ENCODE data around the gene VENTX. TPM values are rescaled to one million over a fixed set of nuclear protein-coding genes. Genes with fewer than 3 reads are reported as not detected.
A peak's percentile ranks its signal among the peaks of the same experiment; 100 is the strongest.

VENTX gene
- total RNA-seq, 1 experiment from 2014 or later: not detected

DNA sequence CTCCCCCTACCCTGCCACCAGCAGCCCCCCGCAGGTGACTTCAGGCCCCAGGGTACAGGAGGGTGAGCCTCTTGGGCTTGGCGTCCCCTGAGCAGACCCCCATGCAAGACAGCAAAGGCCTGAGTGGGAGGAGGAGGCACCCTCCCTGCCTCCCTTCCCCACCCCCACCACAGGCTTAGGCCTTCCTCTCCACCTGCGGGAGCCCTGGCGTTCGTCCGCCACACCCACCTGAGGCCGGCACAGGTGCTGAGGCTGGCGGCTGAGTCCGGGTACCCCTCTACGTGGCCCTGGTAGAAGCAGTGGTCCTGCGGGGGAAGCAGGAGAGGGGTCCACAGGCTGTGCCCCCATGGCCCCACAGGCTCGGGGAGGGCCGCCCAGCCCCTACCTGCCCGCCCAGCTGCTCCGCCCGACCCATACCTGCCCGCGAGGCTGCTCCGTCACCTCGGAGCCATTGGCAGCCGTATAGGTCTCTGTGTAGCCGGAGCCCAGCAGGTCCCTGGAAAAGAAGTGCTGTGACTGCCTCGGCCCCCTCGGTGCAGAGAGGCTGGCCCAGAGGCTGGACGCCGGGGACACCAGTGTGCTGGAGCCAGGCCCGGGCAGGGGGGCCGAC, 36.0 kb downstream of the VENTX start:
- intact Hi-C loops (cut with micrococcal nuclease; ENCODE audit: unreplicated experiment): no loop called here
- BruUV-seq (replicated peaks): no TSS peak

DNA sequence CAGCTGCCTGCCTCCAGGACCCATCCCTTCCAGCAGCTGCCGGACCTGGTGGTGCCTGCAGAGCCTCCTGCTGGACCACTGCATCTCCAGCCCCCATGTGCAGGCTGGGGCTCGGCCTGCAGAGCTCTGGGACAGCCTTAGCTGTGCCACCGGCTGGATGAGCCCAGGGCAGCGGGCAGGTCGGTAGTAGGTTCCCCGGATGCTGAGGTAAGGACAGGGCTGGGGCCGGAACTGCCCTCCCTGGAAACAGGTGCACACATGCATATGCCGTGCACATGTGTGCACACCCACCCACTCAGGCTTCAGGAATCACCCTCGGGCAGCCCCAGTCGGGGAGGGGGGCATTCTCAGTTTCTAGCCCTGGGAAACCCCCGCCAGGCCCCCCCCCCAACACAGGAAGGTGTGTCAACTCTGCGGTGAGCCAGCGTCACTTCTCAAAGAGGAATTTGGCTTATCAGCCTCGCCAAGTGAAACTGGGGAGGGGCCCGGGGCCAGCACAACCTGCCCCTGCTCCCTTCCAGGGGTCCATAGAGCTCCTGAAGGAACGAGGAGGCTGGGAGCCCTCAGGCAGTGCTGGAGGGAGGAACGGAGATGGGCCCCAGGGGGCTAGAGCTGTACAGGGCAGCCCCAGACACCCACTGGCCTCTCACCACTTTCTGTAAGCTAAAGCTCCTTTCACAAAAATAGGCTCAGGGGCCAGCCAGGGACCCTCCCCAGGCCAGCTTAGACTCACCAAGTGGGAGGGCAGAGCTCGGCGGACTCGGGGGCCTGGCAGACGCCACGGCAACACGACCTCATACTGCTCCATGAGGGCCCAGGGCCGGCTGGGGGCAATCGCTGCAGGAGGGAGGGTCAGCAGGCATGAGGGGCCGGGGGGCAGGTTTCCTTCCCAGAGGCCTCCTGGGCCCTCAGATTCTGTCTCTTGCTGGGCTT, 37.4 kb downstream of the VENTX start:
- CTCF ChIA-PET: interaction anchor here (2.1 kb wide), 1 partner anchor 18 kb away, joined by 7 read pairs; no protein-coding TSS in a partner anchor
- no peaks in the 10 kb centered on the region for H3K9me3 Mint-ChIP-seq (ENCODE audit: low read depth, unreplicated experiment)
- peaks cover 10% of the 10 kb centered on the region for H3K4me1 Mint-ChIP-seq (ENCODE audit: low read depth, unreplicated experiment)
- peaks cover 34% of the 10 kb centered on the region for H3K36me3 Mint-ChIP-seq (ENCODE audit: insufficient read depth, unreplicated experiment)
- H3K4me3 Mint-ChIP-seq (ENCODE audit: low read depth, unreplicated experiment): peak overlapping the region; percentile 64
- no peak overlapping the region for H3K27ac Mint-ChIP-seq (ENCODE audit: unreplicated experiment)
- no peaks in the 10 kb centered on the region for H3K27me3 Mint-ChIP-seq (ENCODE audit: unreplicated experiment)
- DNase-seq: peak; percentile 43
- intact Hi-C loops (cut with micrococcal nuclease; ENCODE audit: unreplicated experiment): no loop called here
- TF ChIP-seq, protein P1, sequence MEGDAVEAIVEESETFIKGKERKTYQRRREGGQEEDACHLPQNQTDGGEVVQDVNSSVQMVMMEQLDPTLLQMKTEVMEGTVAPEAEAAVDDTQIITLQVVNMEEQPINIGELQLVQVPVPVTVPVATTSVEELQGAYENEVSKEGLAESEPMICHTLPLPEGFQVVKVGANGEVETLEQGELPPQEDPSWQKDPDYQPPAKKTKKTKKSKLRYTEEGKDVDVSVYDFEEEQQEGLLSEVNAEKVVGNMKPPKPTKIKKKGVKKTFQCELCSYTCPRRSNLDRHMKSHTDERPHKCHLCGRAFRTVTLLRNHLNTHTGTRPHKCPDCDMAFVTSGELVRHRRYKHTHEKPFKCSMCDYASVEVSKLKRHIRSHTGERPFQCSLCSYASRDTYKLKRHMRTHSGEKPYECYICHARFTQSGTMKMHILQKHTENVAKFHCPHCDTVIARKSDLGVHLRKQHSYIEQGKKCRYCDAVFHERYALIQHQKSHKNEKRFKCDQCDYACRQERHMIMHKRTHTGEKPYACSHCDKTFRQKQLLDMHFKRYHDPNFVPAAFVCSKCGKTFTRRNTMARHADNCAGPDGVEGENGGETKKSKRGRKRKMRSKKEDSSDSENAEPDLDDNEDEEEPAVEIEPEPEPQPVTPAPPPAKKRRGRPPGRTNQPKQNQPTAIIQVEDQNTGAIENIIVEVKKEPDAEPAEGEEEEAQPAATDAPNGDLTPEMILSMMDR (IDR thresholded peaks at IDR 0.05; ENCODE audit: unreplicated experiment): no peak
- no TSS peak for BruUV-seq (replicated peaks)

More for the DNA sequence above, 36.0 kb downstream of the VENTX start:
- DNase-seq: no peak
- peaks cover 33% of the 10 kb centered on the region for H3K36me3 Mint-ChIP-seq (ENCODE audit: insufficient read depth, unreplicated experiment)
- TF ChIP-seq, protein P1 (IDR thresholded peaks at IDR 0.05; ENCODE audit: unreplicated experiment): no peak
- H3K9me3 Mint-ChIP-seq (ENCODE audit: low read depth, unreplicated experiment): no peaks in the 10 kb centered on the region
- H3K27ac Mint-ChIP-seq (ENCODE audit: unreplicated experiment): no peak overlapping the region
- no peak overlapping the region for H3K4me3 Mint-ChIP-seq (ENCODE audit: low read depth, unreplicated experiment)
- CTCF ChIA-PET: no interaction called here
- H3K4me1 Mint-ChIP-seq (ENCODE audit: low read depth, unreplicated experiment): peaks cover 7% of the 10 kb centered on the region
- H3K27me3 Mint-ChIP-seq (ENCODE audit: unreplicated experiment): no peaks in the 10 kb centered on the region

DNA sequence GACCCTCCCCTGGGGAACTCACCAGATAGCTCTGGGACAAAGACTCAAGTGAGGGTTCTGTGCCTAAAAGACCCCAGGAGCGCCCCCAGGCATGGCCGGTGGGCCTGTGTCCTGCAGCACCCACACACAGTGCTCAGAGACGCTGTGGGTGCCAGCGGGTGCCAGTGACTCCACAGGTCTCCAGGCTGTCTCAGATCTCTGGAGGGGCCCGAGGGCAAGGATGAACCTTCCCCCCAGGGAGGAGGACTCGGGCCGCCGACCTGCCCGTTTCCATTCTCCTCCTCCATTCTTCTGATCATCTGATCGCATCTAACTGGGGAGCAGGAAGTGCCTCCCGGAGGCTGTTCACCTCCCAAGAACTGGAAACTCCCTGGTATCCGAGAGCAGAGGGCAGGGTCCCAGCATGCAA, 38.0 kb downstream of the VENTX start:
- TF ChIP-seq, protein P1 (IDR thresholded peaks at IDR 0.05; ENCODE audit: unreplicated experiment): no peak
- TSS peak; percentile 76 for BruUV-seq (replicated peaks)
- CTCF ChIA-PET: interaction anchor here (2.1 kb wide), 1 partner anchor 18 kb away, joined by 7 read pairs; no protein-coding TSS in a partner anchor
- H3K4me3 Mint-ChIP-seq (ENCODE audit: low read depth, unreplicated experiment): peak overlapping the region; percentile 64
- intact Hi-C loops (cut with micrococcal nuclease; ENCODE audit: unreplicated experiment): no loop called here
- peaks cover 10% of the 10 kb centered on the region for H3K4me1 Mint-ChIP-seq (ENCODE audit: low read depth, unreplicated experiment)
- DNase-seq: peak; percentile 53
- H3K27me3 Mint-ChIP-seq (ENCODE audit: unreplicated experiment): no peaks in the 10 kb centered on the region
- H3K9me3 Mint-ChIP-seq (ENCODE audit: low read depth, unreplicated experiment): no peaks in the 10 kb centered on the region
- H3K36me3 Mint-ChIP-seq (ENCODE audit: insufficient read depth, unreplicated experiment): peaks cover 34% of the 10 kb centered on the region
- no peak overlapping the region for H3K27ac Mint-ChIP-seq (ENCODE audit: unreplicated experiment)

DNA sequence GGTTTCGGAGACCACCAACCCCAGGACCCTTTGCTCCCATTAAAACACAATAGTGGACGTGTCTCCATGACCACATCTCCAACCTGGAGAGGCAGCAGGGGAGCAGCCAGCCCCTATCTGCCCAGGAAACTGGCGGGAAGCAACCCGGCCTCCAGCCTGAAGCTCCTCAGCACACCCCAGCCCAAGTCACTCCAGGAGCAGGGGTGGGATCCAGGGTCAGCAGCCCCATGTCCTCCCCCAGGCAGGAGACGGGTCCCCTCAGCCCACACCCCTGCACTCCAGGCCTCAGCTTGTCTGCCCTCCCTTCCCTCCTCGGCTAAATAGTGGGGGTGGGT, 38.4 kb downstream of the VENTX start:
- CTCF ChIA-PET: interaction anchor here (2.1 kb wide), 1 partner anchor 19 kb away, joined by 7 read pairs; no protein-coding TSS in a partner anchor

More for the DNA sequence above, 38.4 kb downstream of the VENTX start:
- intact Hi-C loops (cut with micrococcal nuclease; ENCODE audit: unreplicated experiment): no loop called here
- TF ChIP-seq, protein P1 (IDR thresholded peaks at IDR 0.05; ENCODE audit: unreplicated experiment): no peak
- no peaks in the 10 kb centered on the region for H3K9me3 Mint-ChIP-seq (ENCODE audit: low read depth, unreplicated experiment)
- H3K4me1 Mint-ChIP-seq (ENCODE audit: low read depth, unreplicated experiment): peaks cover 10% of the 10 kb centered on the region
- DNase-seq: no peak
- no peak overlapping the region for H3K27ac Mint-ChIP-seq (ENCODE audit: unreplicated experiment)
- H3K4me3 Mint-ChIP-seq (ENCODE audit: low read depth, unreplicated experiment): peak overlapping the region; percentile 64
- no TSS peak for BruUV-seq (replicated peaks)
- H3K36me3 Mint-ChIP-seq (ENCODE audit: insufficient read depth, unreplicated experiment): peaks cover 34% of the 10 kb centered on the region
- no peaks in the 10 kb centered on the region for H3K27me3 Mint-ChIP-seq (ENCODE audit: unreplicated experiment)

Measured in Calu3 (cell line).